OCI-LY1 (cell line): ENCODE results near the gene JOSD1.

Experiments
- H2AFZ ChIP-seq: fragments of 200-600 bp; sonication (generic), shearing (Covaris generic); 2 replicates; pipeline ENCODE4 v1.6.0; 2014; ENCODE audit warnings: antibody characterized with exemption, mild to moderate bottlenecking, low read length
- H3F3A ChIP-seq: fragments of 200-600 bp; sonication (generic), shearing (Covaris generic); 2 replicates; pipeline ENCODE4 v1.6.0; 2014; ENCODE audit warnings: mild to moderate bottlenecking, antibody characterized with exemption, low read length, moderate library complexity; ENCODE audit not compliant: insufficient read depth
- H3K27ac ChIP-seq: fragments of 200-600 bp; sonication (generic); 2 replicates; pipeline ENCODE4 v1.5.1; 2014; ENCODE audit warnings: low read length, mixed run types, mild to moderate bottlenecking, low read depth; ENCODE audit not compliant: poor library complexity, severe bottlenecking
- H3K27me3 ChIP-seq: fragments of 200-600 bp; sonication (generic); 2 replicates; pipeline ENCODE4 v1.6.0; 2014; ENCODE audit warnings: antibody characterized with exemption, mild to moderate bottlenecking, low read length, moderate library complexity; ENCODE audit not compliant: insufficient read depth
- H3K36me3 ChIP-seq: fragments of 200-600 bp; sonication (generic); 2 replicates; pipeline ENCODE4 v1.6.1; 2014; ENCODE audit warnings: mild to moderate bottlenecking, antibody characterized with exemption, low read length, moderate library complexity, mixed read lengths; ENCODE audit not compliant: insufficient read depth
- H3K4me1 ChIP-seq: fragments of 200-600 bp; sonication (generic); 2 replicates; pipeline ENCODE4 v1.5.1; 2014; ENCODE audit warnings: mild to moderate bottlenecking, low read length, moderate library complexity; ENCODE audit not compliant: insufficient read depth, severe bottlenecking
- H3K4me2 ChIP-seq: fragments of 200-600 bp; sonication (generic), shearing (Covaris generic); 2 replicates; pipeline ENCODE4 v1.6.1; 2014; ENCODE audit warnings: low read length
- H3K4me3 ChIP-seq: fragments of 200-600 bp; sonication (generic); 2 replicates; pipeline ENCODE4 v1.5.1; 2014; ENCODE audit warnings: low read length, low read depth, mild to moderate bottlenecking, mixed read lengths; ENCODE audit not compliant: poor library complexity, severe bottlenecking
- H3K79me2 ChIP-seq: fragments of 200-600 bp; shearing (Covaris generic); 2 replicates; pipeline ENCODE4 v1.6.1; 2016; ENCODE audit warnings: mixed run types, low read length, mixed read lengths; ENCODE audit not compliant: insufficient read depth
- H3K9ac ChIP-seq: fragments of 200-600 bp; sonication (generic), shearing (Covaris generic); 2 replicates; pipeline ENCODE4 v1.6.1; 2014; ENCODE audit warnings: mild to moderate bottlenecking, low read length, mixed read lengths
- H3K9me2 ChIP-seq: fragments of 200-600 bp; sonication (generic), shearing (Covaris generic); 2 replicates; pipeline ENCODE4 v1.6.1; 2014; ENCODE audit warnings: low read depth, mild to moderate bottlenecking, low read length, mixed read lengths
- H3K9me3 ChIP-seq: fragments of 200-600 bp; shearing (Covaris generic); 2 replicates; pipeline ENCODE4 v1.6.1; 2014; ENCODE audit warnings: low read length, mixed read lengths
- H4K20me1 ChIP-seq: fragments of 200-600 bp; sonication (generic), shearing (Covaris generic); 2 replicates; pipeline ENCODE4 v1.6.0; 2016; ENCODE audit warnings: mild to moderate bottlenecking, low read length; ENCODE audit not compliant: insufficient read depth
- EZH2 ChIP-seq: fragments of 200-600 bp; sonication (generic), shearing (Covaris generic); IDR thresholded peaks from 2 replicates; pipeline ENCODE4 v1.8.0; 2017; ENCODE audit warnings: borderline replicate concordance, mixed run types, mild to moderate bottlenecking, antibody characterized with exemption, low read length, moderate library complexity, mixed read lengths
- TF ChIP-seq, protein P1 (sequence below): fragments of 200-600 bp; sonication (generic), shearing (Covaris generic); IDR thresholded peaks from 2 replicates; pipeline ENCODE4 v1.5.1; 2017; ENCODE audit warnings: mild to moderate bottlenecking, antibody characterized with exemption, low read length, moderate library complexity, mixed read lengths

The JOSD1 gene

DNA sequence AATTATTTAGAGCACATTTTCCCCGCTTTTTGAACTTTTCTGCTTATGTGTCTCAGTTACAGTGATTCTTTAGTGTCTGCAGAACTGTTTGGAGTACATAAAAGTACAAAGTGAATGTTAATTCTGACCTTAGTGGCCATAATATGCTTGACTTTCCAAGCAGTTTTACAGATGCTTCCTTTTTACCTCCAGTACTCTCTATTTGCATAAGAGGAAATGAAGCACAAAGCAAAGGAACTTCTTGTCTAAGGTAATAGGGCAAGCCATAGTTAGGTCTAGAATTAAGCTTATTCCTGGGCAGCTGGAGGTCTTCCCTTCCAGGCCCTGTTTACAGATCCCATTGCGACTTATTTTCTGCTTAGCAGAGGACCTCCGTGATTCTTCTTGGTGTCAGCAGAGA, 8.6 kb upstream of the JOSD1 start:
- Histone ChIP-seq H3K27me3 (no peaks in the 10 kb centered on the region), H3K36me3 (peaks cover 28% of the 10 kb centered on the region; the same call in 1 of the 2 replicates), H3K4me2 (peak overlapping the region; percentile 39; the same call in 1 of the 2 replicates), H3K9me2 (no peaks in the 10 kb centered on the region), H3F3A (no peaks in the 10 kb centered on the region), H3K27ac (no peak overlapping the region), H3K79me2 (peaks cover 69% of the 10 kb centered on the region), H3K4me3 (no peak overlapping the region), H3K9ac (no peak overlapping the region), H3K9me3 (no peaks in the 10 kb centered on the region), H4K20me1 (0 out of 2 replicates have a peak, but pooled peaks cover 5% of the 10 kb centered on the region), H2AFZ (no peak overlapping the region), H3K4me1 (peaks cover 42% of the 10 kb centered on the region)
- TF ChIP-seq EZH2: no peak
- TF ChIP-seq, protein P1, sequence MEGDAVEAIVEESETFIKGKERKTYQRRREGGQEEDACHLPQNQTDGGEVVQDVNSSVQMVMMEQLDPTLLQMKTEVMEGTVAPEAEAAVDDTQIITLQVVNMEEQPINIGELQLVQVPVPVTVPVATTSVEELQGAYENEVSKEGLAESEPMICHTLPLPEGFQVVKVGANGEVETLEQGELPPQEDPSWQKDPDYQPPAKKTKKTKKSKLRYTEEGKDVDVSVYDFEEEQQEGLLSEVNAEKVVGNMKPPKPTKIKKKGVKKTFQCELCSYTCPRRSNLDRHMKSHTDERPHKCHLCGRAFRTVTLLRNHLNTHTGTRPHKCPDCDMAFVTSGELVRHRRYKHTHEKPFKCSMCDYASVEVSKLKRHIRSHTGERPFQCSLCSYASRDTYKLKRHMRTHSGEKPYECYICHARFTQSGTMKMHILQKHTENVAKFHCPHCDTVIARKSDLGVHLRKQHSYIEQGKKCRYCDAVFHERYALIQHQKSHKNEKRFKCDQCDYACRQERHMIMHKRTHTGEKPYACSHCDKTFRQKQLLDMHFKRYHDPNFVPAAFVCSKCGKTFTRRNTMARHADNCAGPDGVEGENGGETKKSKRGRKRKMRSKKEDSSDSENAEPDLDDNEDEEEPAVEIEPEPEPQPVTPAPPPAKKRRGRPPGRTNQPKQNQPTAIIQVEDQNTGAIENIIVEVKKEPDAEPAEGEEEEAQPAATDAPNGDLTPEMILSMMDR: no peak

GRCh38 chr22:38707984-38708383, 7.2 kb upstream of the JOSD1 start:
- H4K20me1 ChIP-seq: 0 out of 2 replicates have a peak, but pooled peaks cover 5% of the 10 kb centered on the region
- peak overlapping the region; percentile 97 for H3K4me2 ChIP-seq
- H3K79me2 ChIP-seq: peaks cover 59% of the 10 kb centered on the region
- no peak for TF ChIP-seq EZH2
- TF ChIP-seq, protein P1: no peak
- peaks cover 53% of the 10 kb centered on the region for H3K4me1 ChIP-seq
- no peak overlapping the region for H3K27ac ChIP-seq
- H3K27me3 ChIP-seq: no peaks in the 10 kb centered on the region
- no peak overlapping the region for H2AFZ ChIP-seq
- no peaks in the 10 kb centered on the region for H3K9me3 ChIP-seq
- no peak overlapping the region for H3K9ac ChIP-seq
- peaks cover 28% of the 10 kb centered on the region; the same call in 1 of the 2 replicates for H3K36me3 ChIP-seq
- H3F3A ChIP-seq: no peaks in the 10 kb centered on the region
- no peaks in the 10 kb centered on the region for H3K9me2 ChIP-seq
- H3K4me3 ChIP-seq: peak overlapping the region; percentile 98

DNA sequence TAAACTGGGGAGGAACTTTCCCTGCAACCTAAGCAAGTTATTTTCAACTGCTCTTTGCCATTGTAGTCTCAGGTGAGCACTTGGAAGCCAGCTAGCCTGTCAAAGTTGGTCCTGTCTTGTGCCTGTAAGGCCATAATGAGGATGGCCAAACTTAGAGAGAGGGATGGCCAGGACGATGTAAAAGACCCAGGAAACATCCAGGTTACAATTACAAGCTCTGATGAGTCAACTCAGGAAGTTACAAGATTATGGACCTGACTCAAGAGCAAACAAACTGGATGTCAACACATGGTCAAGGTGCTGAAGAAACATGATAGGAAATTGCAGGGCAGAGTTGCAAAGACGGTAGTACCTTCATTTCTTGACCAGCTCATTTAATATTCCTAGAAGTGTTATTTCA, 6.6 kb upstream of the JOSD1 start:
- Histone ChIP-seq H3K27ac (peak overlapping the region; percentile 25), H4K20me1 (0 out of 2 replicates have a peak, but pooled peaks cover 5% of the 10 kb centered on the region), H3K27me3 (no peaks in the 10 kb centered on the region), H3K4me1 (peaks cover 53% of the 10 kb centered on the region), H3K36me3 (peaks cover 21% of the 10 kb centered on the region; the same call in 1 of the 2 replicates), H3K4me2 (peak overlapping the region; percentile 97), H3K9me3 (no peaks in the 10 kb centered on the region), H3K79me2 (peaks cover 53% of the 10 kb centered on the region), H3K4me3 (peak overlapping the region; percentile 98), H2AFZ (no peak overlapping the region), H3K9ac (peak overlapping the region; percentile 91), H3F3A (no peaks in the 10 kb centered on the region), H3K9me2 (no peaks in the 10 kb centered on the region)
- TF ChIP-seq, protein P1: no peak
- no peak for TF ChIP-seq EZH2
